Panc1 (cell line): ENCODE data around the gene FAAP20. TPM values are rescaled to one million over a fixed set of nuclear protein-coding genes. Genes with fewer than 3 reads are reported as not detected.

ENCODE experiments used
- ATAC-seq: fragments of 200-7000 bp; cut with Tn5 transposase; 2 replicates; pipeline ENCODE4 v1.9.1; 2020; ENCODE audit warnings: mild to moderate bottlenecking, moderate library complexity
- BruUV-seq: library from RNA; stranded (reverse); fragments of 400-500 nt; replicated peaks from 2 replicates; lab custom pipeline; 2021; lab: Mats Ljungman, UMichigan
- CTCF ChIA-PET: fragments of 300-600 bp; sonication (Branson Sonifier 250); formaldehyde crosslinking; loops from one replicate; lab custom pipeline; 2022; ENCODE audit warnings: antibody characterized with exemption; lab: Charles Lee
- POLR2A ChIA-PET: fragments of 300-600 bp; sonication (Branson Sonifier 250); formaldehyde crosslinking; loops from one replicate; lab custom pipeline; 2022; ENCODE audit warnings: antibody characterized with exemption; lab: Charles Lee
- DNase-seq: peaks from one replicate; pipeline ENCODE4 v3.0.0-alpha.2; 2010; ENCODE audit warnings: low read depth, low spot score
- H3K27ac ChIP-seq: 2 replicates; pipeline ENCODE4 v1.5.1; 2011; ENCODE audit warnings: mild to moderate bottlenecking, low read length, inconsistent platforms
- H3K27me3 ChIP-seq: fragments of 200-500 bp; sonication (Bioruptor generic); 2 replicates; pipeline ENCODE4 v1.6.0; 2014; ENCODE audit warnings: low read length, inconsistent platforms; ENCODE audit not compliant: control insufficient read depth, insufficient read depth
- H3K36me3 ChIP-seq: fragments of 200-500 bp; sonication (Bioruptor generic); 2 replicates; pipeline ENCODE4 v1.5.1; 2014; ENCODE audit warnings: inconsistent platforms, mild to moderate bottlenecking, low read length, moderate library complexity; ENCODE audit not compliant: control insufficient read depth, insufficient read depth
- H3K4me1 ChIP-seq: 2 replicates; pipeline ENCODE4 v1.5.1; 2011; ENCODE audit warnings: inconsistent platforms, mild to moderate bottlenecking, low read length, moderate library complexity; ENCODE audit not compliant: control insufficient read depth, insufficient read depth
- H3K4me3 ChIP-seq, 2 experiments: 2 replicates each; pipeline ENCODE4 v1.5.1; 2011 to 2012; ENCODE audit warnings: low read depth in 2 of 2, low read length in 2 of 2, mild to moderate bottlenecking in 2 of 2, inconsistent platforms in 1 of 2, moderate library complexity in 1 of 2
- H3K9me3 ChIP-seq: fragments of 200-500 bp; sonication (Bioruptor generic); 2 replicates; pipeline ENCODE4 v1.5.1; 2014; ENCODE audit warnings: low read depth, mild to moderate bottlenecking, inconsistent platforms, low read length, moderate library complexity; ENCODE audit not compliant: control insufficient read depth, insufficient read depth
- POLR2AphosphoS5 ChIP-seq: IDR thresholded peaks from 2 replicates; pipeline ENCODE4 v1.6.1; 2012; ENCODE audit warnings: mild to moderate bottlenecking, low read depth, low read length, moderate library complexity
- SIN3A ChIP-seq: IDR thresholded peaks from 2 replicates; pipeline ENCODE4 v1.6.1; 2012; ENCODE audit warnings: low read depth, mild to moderate bottlenecking, low read length, moderate library complexity, borderline replicate concordance; ENCODE audit not compliant: insufficient read depth
- TCF7L2 ChIP-seq: IDR thresholded peaks from 2 replicates; pipeline ENCODE4 v1.6.1; 2011; ENCODE audit warnings: mild to moderate bottlenecking, low read depth, low read length, inconsistent platforms
- in situ Hi-C: cut with HindIII; loops from 2 replicates; pipeline ENCODE4 v1.10.0; 2016; ENCODE audit warnings: low sequenced_read_pairs, low pct_unique_long_range_greater_than_20kb
- intact Hi-C: fragments of 100-400 bp; cut with micrococcal nuclease; formaldehyde crosslinking; loops from one replicate; pipeline ENCODE4 v1.10.0; 2022; ENCODE audit not compliant: unreplicated experiment
- total RNA-seq: library from RNA; stranded (reverse); gene quantifications from one replicate; pipeline ENCODE4 v1.2.1, GENCODE V29; 2021; ENCODE audit not compliant: unreplicated experiment
- TF ChIP-seq, protein P1 (sequence below): fragments of 450-650 bp; IDR thresholded peaks from 2 replicates; pipeline ENCODE4 v1.5.1; 2017; ENCODE audit warnings: mild to moderate bottlenecking
- TF ChIP-seq, protein P2 (sequence below), 2 experiments: IDR thresholded peaks; 2 replicates each; pipeline ENCODE4 v1.6.1; 2011 to 2012; ENCODE audit warnings: low read depth in 2 of 2, control low read depth in 1 of 2, low read length in 1 of 2, mild to moderate bottlenecking in 1 of 2, moderate library complexity in 1 of 2; ENCODE audit not compliant: insufficient read depth in 1 of 2

The FAAP20 gene
- total RNA-seq, 1 experiment from 2014 or later: 177 TPM

DNA sequence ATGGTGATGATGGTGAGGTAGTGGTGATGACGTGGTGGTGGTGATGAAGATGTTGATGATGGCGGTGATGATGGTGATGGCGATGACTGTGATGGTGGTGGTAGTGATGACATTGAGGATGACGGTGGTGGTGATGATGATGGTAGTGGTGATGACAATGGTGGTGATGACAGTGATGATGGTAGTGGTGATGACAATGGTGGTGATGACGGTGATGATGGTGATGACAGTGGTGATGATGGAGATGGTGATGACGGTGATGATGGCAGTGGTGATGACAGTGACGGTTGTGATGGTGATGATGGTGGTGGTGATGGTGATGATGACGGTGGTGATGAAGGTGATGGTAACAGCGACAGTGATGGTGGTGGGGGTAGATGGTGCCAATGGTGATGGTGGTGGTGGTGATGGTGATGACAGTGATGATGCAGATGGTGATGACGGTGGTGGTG, 39.4 kb downstream of the FAAP20 start:
- DNase-seq: no peak
- intact Hi-C loops: no loop called here
- H3K4me3 ChIP-seq: no peak overlapping the region
- H3K4me1 ChIP-seq: no peaks in the 10 kb centered on the region
- no TSS peak for BruUV-seq
- ChIA-PET POLR2A (no interaction called here), CTCF (no interaction called here)
- no peaks in the 10 kb centered on the region for H3K27me3 ChIP-seq
- H3K36me3 ChIP-seq: no peaks in the 10 kb centered on the region
- ATAC-seq: no peak
- H3K9me3 ChIP-seq: no peaks in the 10 kb centered on the region
- in situ Hi-C loops: no loop called here
- H3K27ac ChIP-seq: no peak overlapping the region
- TF ChIP-seq, protein P1, sequence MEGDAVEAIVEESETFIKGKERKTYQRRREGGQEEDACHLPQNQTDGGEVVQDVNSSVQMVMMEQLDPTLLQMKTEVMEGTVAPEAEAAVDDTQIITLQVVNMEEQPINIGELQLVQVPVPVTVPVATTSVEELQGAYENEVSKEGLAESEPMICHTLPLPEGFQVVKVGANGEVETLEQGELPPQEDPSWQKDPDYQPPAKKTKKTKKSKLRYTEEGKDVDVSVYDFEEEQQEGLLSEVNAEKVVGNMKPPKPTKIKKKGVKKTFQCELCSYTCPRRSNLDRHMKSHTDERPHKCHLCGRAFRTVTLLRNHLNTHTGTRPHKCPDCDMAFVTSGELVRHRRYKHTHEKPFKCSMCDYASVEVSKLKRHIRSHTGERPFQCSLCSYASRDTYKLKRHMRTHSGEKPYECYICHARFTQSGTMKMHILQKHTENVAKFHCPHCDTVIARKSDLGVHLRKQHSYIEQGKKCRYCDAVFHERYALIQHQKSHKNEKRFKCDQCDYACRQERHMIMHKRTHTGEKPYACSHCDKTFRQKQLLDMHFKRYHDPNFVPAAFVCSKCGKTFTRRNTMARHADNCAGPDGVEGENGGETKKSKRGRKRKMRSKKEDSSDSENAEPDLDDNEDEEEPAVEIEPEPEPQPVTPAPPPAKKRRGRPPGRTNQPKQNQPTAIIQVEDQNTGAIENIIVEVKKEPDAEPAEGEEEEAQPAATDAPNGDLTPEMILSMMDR: no peak
- TF ChIP-seq POLR2AphosphoS5 (no peak), SIN3A (no peak), TCF7L2 (no peak)
- TF ChIP-seq, protein P2, sequence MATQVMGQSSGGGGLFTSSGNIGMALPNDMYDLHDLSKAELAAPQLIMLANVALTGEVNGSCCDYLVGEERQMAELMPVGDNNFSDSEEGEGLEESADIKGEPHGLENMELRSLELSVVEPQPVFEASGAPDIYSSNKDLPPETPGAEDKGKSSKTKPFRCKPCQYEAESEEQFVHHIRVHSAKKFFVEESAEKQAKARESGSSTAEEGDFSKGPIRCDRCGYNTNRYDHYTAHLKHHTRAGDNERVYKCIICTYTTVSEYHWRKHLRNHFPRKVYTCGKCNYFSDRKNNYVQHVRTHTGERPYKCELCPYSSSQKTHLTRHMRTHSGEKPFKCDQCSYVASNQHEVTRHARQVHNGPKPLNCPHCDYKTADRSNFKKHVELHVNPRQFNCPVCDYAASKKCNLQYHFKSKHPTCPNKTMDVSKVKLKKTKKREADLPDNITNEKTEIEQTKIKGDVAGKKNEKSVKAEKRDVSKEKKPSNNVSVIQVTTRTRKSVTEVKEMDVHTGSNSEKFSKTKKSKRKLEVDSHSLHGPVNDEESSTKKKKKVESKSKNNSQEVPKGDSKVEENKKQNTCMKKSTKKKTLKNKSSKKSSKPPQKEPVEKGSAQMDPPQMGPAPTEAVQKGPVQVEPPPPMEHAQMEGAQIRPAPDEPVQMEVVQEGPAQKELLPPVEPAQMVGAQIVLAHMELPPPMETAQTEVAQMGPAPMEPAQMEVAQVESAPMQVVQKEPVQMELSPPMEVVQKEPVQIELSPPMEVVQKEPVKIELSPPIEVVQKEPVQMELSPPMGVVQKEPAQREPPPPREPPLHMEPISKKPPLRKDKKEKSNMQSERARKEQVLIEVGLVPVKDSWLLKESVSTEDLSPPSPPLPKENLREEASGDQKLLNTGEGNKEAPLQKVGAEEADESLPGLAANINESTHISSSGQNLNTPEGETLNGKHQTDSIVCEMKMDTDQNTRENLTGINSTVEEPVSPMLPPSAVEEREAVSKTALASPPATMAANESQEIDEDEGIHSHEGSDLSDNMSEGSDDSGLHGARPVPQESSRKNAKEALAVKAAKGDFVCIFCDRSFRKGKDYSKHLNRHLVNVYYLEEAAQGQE (IDR thresholded peaks at IDR 0.05; ENCODE audit: insufficient read depth in 1 of 2, low read depth in 2 of 2, low read length in 1 of 2): no peak

DNA sequence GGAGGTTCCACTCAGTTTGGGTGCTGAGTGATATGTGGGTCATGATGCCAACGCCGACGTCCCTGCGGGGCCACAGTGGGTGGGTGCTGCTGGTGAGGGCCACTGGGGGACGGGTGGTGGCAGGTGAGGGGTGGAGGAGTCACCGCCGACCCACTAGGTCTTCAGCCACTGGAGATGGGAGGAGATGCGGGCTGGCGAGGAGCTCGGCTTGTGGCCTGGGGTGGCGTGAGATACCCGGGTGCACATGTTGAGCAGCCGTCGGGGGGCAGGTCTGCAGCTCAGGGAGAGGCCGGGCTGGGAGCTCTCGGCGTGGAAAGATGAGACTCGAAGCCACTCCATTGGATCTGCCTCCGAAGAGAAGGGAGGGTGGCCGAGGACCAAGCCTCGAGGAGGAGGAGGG, 40.5 kb downstream of the FAAP20 start:
- no peak overlapping the region for H3K27ac ChIP-seq
- CTCF ChIA-PET: no interaction called here
- intact Hi-C loops: no loop called here
- POLR2A ChIA-PET: no interaction called here
- ATAC-seq (no peak), DNase-seq (no peak)
- no peaks in the 10 kb centered on the region for H3K4me1 ChIP-seq
- no peaks in the 10 kb centered on the region for H3K36me3 ChIP-seq
- TF ChIP-seq SIN3A: no peak
- TF ChIP-seq, protein P2 (IDR thresholded peaks at IDR 0.05; ENCODE audit: insufficient read depth in 1 of 2, low read depth in 2 of 2, low read length in 1 of 2): no peak
- no peak for TF ChIP-seq TCF7L2
- no peak for TF ChIP-seq POLR2AphosphoS5
- TF ChIP-seq, protein P1: no peak
- no peaks in the 10 kb centered on the region for H3K9me3 ChIP-seq
- in situ Hi-C loops: no loop called here
- no peak overlapping the region for H3K4me3 ChIP-seq
- H3K27me3 ChIP-seq: no peaks in the 10 kb centered on the region
- no TSS peak for BruUV-seq
